Rectal smooth muscle tissue (tissue), 1 donor: Measurements from ENCODE around the gene CPNE1.
"Not testable (repeated sequence)": the region's sequence is repeated elsewhere in the genome, so short reads cannot be mapped to it uniquely, and the experiment has no call there.

ENCODE experiments used
- H3K27ac ChIP-seq: one replicate; pipeline ENCODE4 v1.7.0; 2013; ENCODE audit warnings: low read depth, low read length, inconsistent platforms
- H3K27me3 ChIP-seq: one replicate; pipeline ENCODE4 v1.7.0; 2013; ENCODE audit warnings: low read length; ENCODE audit not compliant: control insufficient read depth, insufficient read depth
- H3K36me3 ChIP-seq: one replicate; pipeline ENCODE4 v1.7.0; 2013; ENCODE audit warnings: low read length; ENCODE audit not compliant: control insufficient read depth, insufficient read depth
- H3K4me1 ChIP-seq: one replicate; pipeline ENCODE4 v1.7.0; 2013; ENCODE audit warnings: low read length; ENCODE audit not compliant: control insufficient read depth, insufficient read depth
- H3K4me3 ChIP-seq: one replicate; pipeline ENCODE4 v1.7.0; 2013; ENCODE audit warnings: low read length
- H3K9ac ChIP-seq: one replicate; pipeline ENCODE4 v1.7.0; 2013; ENCODE audit warnings: low read length

The CPNE1 gene

GRCh38 chr20:35686872-35687271, 22.2 kb upstream of the CPNE1 start:
- not testable (repeated sequence) for H3K27me3 ChIP-seq, H3K27ac ChIP-seq
- H3K36me3 ChIP-seq = peaks cover 15% of the 10 kb centered on the region

GRCh38 chr20:35685368-35685767, 20.7 kb upstream of the CPNE1 start:
- not testable (repeated sequence) for H3K27ac ChIP-seq, H3K4me1 ChIP-seq, H3K27me3 ChIP-seq, H3K9ac ChIP-seq, H3K4me3 ChIP-seq
- H3K36me3 ChIP-seq = peaks cover 14% of the 10 kb centered on the region

More at GRCh38 chr20:35686872-35687271, 22.2 kb upstream of the CPNE1 start:
- not testable (repeated sequence) for H3K4me1 ChIP-seq, H3K4me3 ChIP-seq, H3K9ac ChIP-seq

GRCh38 chr20:35681960-35682359, 17.3 kb upstream of the CPNE1 start:
- no peaks in the 10 kb centered on the region for H3K27me3 ChIP-seq
- no peaks in the 10 kb centered on the region for H3K4me1 ChIP-seq
- H3K36me3 ChIP-seq = no peaks in the 10 kb centered on the region
- H3K4me3 ChIP-seq = no peak overlapping the region
- H3K27ac ChIP-seq = peak overlapping the region; percentile 27
- no peak overlapping the region for H3K9ac ChIP-seq

- Histone ChIP-seq H3K4me3 (no peak overlapping the region), H3K27me3 (no peaks in the 10 kb centered on the region), H3K4me1 (no peaks in the 10 kb centered on the region), H3K9ac (no peak overlapping the region), H3K27ac (no peak overlapping the region), H3K36me3 (no peaks in the 10 kb centered on the region)
Measured at GRCh38 chr20:35680452-35681183, 15.9 kb upstream of the CPNE1 start.

GRCh38 chr20:35674921-35675320, 10.2 kb upstream of the CPNE1 start:
- no peaks in the 10 kb centered on the region for H3K27me3 ChIP-seq
- H3K36me3 ChIP-seq = peaks cover 15% of the 10 kb centered on the region
- H3K4me3 ChIP-seq = no peak overlapping the region
- H3K9ac ChIP-seq = no peak overlapping the region
- H3K27ac ChIP-seq = no peak overlapping the region
- no peaks in the 10 kb centered on the region for H3K4me1 ChIP-seq

GRCh38 chr20:35673884-35674283, 9.2 kb upstream of the CPNE1 start:
- H3K27ac ChIP-seq = no peak overlapping the region
- no peaks in the 10 kb centered on the region for H3K4me1 ChIP-seq

GRCh38 chr20:35669681-35670080, 5.0 kb upstream of the CPNE1 start:
- Histone ChIP-seq H3K9ac (no peak overlapping the region), H3K36me3 (peaks cover 15% of the 10 kb centered on the region), H3K27me3 (no peaks in the 10 kb centered on the region)

More at GRCh38 chr20:35673884-35674283, 9.2 kb upstream of the CPNE1 start:
- no peaks in the 10 kb centered on the region for H3K27me3 ChIP-seq
- no peak overlapping the region for H3K4me3 ChIP-seq
- peaks cover 15% of the 10 kb centered on the region for H3K36me3 ChIP-seq
- H3K9ac ChIP-seq = no peak overlapping the region

GRCh38 chr20:35669221-35669620, 4.5 kb upstream of the CPNE1 start:
- Histone ChIP-seq H3K27me3 (no peaks in the 10 kb centered on the region), H3K9ac (no peak overlapping the region), H3K27ac (no peak overlapping the region), H3K4me3 (no peak overlapping the region), H3K36me3 (peaks cover 13% of the 10 kb centered on the region), H3K4me1 (no peaks in the 10 kb centered on the region)

More at GRCh38 chr20:35669681-35670080, 5.0 kb upstream of the CPNE1 start:
- Histone ChIP-seq H3K4me1 (no peaks in the 10 kb centered on the region), H3K27ac (no peak overlapping the region), H3K4me3 (no peak overlapping the region)

GRCh38 chr20:35665949-35666288, 1.2 kb upstream of the CPNE1 start:
- Histone ChIP-seq H3K27me3 (no peaks in the 10 kb centered on the region), H3K27ac (no peak overlapping the region), H3K4me1 (peaks cover 14% of the 10 kb centered on the region), H3K9ac (no peak overlapping the region), H3K36me3 (no peaks in the 10 kb centered on the region), H3K4me3 (no peak overlapping the region)

GRCh38 chr20:35663516-35664465, 909 bp downstream of the CPNE1 start:
- peak overlapping the region; percentile 93 for H3K27ac ChIP-seq
- H3K4me1 ChIP-seq = peaks cover 16% of the 10 kb centered on the region
- no peaks in the 10 kb centered on the region for H3K36me3 ChIP-seq
- peak overlapping the region; percentile 95 for H3K9ac ChIP-seq
- peak overlapping the region; percentile 71 for H3K4me3 ChIP-seq
- no peaks in the 10 kb centered on the region for H3K27me3 ChIP-seq

GRCh38 chr20:35662551-35662950, 2.1 kb downstream of the CPNE1 start:
- H3K36me3 ChIP-seq = no peaks in the 10 kb centered on the region
- H3K4me3 ChIP-seq = peak overlapping the region; percentile 71
- H3K27ac ChIP-seq = no peak overlapping the region
- no peak overlapping the region for H3K9ac ChIP-seq
- H3K27me3 ChIP-seq = no peaks in the 10 kb centered on the region
- H3K4me1 ChIP-seq = peaks cover 16% of the 10 kb centered on the region

- no peak overlapping the region for H3K27ac ChIP-seq
- no peak overlapping the region for H3K9ac ChIP-seq
- no peaks in the 10 kb centered on the region for H3K27me3 ChIP-seq
- no peak overlapping the region for H3K4me3 ChIP-seq
- peaks cover 20% of the 10 kb centered on the region for H3K4me1 ChIP-seq
- no peaks in the 10 kb centered on the region for H3K36me3 ChIP-seq
Measured at GRCh38 chr20:35661908-35662307, 2.8 kb downstream of the CPNE1 start.
